ENCODE measurements around the gene ASTN2. TPM values are rescaled to one million over a fixed set of nuclear protein-coding genes. Genes with fewer than 3 reads are reported as not detected.

The ASTN2 gene
- total RNA-seq, 1 donor from 2014 or later = 2.8 TPM

GRCh38 chr9:116382053-116382452, 1032.8 kb downstream of the ASTN2 start:
- DNase-seq = no peak
- no peaks in the 10 kb centered on the region for H3K9me3 Mint-ChIP-seq
- intact Hi-C loops (cut with micrococcal nuclease) = no loop called here
- no peaks in the 10 kb centered on the region for H3K27me3 Mint-ChIP-seq
- H3K36me3 Mint-ChIP-seq (ENCODE audit: low read depth) = no peaks in the 10 kb centered on the region
- no peaks in the 10 kb centered on the region for H3K4me1 Mint-ChIP-seq
- no peak overlapping the region for H3K27ac Mint-ChIP-seq
- H3K4me3 Mint-ChIP-seq = no peak overlapping the region

GRCh38 chr9:116381350-116381749, 1033.5 kb downstream of the ASTN2 start:
- no peaks in the 10 kb centered on the region for H3K4me1 Mint-ChIP-seq
- intact Hi-C loops (cut with micrococcal nuclease) = no loop called here
- no peaks in the 10 kb centered on the region for H3K27me3 Mint-ChIP-seq

GRCh38 chr9:116380496-116380995, 1034.3 kb downstream of the ASTN2 start:
- H3K9me3 Mint-ChIP-seq = no peaks in the 10 kb centered on the region
- H3K36me3 Mint-ChIP-seq (ENCODE audit: low read depth) = no peaks in the 10 kb centered on the region
- H3K4me1 Mint-ChIP-seq = no peaks in the 10 kb centered on the region
- H3K27me3 Mint-ChIP-seq = no peaks in the 10 kb centered on the region
- H3K27ac Mint-ChIP-seq = no peak overlapping the region
- intact Hi-C loops (cut with micrococcal nuclease) = no loop called here
- no peak for DNase-seq
- H3K4me3 Mint-ChIP-seq = no peak overlapping the region

More at GRCh38 chr9:116381350-116381749, 1033.5 kb downstream of the ASTN2 start:
- Mint-ChIP-seq H3K4me3 (no peak overlapping the region), H3K9me3 (no peaks in the 10 kb centered on the region), H3K27ac (no peak overlapping the region), H3K36me3 (ENCODE audit: low read depth) (no peaks in the 10 kb centered on the region)
- DNase-seq = no peak

GRCh38 chr9:116379821-116380220, 1035.0 kb downstream of the ASTN2 start:
- no peak for DNase-seq
- Mint-ChIP-seq H3K4me3 (no peak overlapping the region), H3K4me1 (no peaks in the 10 kb centered on the region), H3K36me3 (ENCODE audit: low read depth) (no peaks in the 10 kb centered on the region), H3K27me3 (no peaks in the 10 kb centered on the region), H3K9me3 (no peaks in the 10 kb centered on the region), H3K27ac (no peak overlapping the region)
- intact Hi-C loops (cut with micrococcal nuclease) = no loop called here

GRCh38 chr9:116378873-116379272, 1036.0 kb downstream of the ASTN2 start:
- H3K27me3 Mint-ChIP-seq = no peaks in the 10 kb centered on the region
- no peaks in the 10 kb centered on the region for H3K4me1 Mint-ChIP-seq
- no peak overlapping the region for H3K4me3 Mint-ChIP-seq
- no peak for DNase-seq
- H3K9me3 Mint-ChIP-seq = no peaks in the 10 kb centered on the region
- no peaks in the 10 kb centered on the region for H3K36me3 Mint-ChIP-seq (ENCODE audit: low read depth)
- intact Hi-C loops (cut with micrococcal nuclease) = no loop called here
- no peak overlapping the region for H3K27ac Mint-ChIP-seq

GRCh38 chr9:116377179-116377798, 1037.6 kb downstream of the ASTN2 start:
- Mint-ChIP-seq H3K4me1 (no peaks in the 10 kb centered on the region), H3K9me3 (no peaks in the 10 kb centered on the region), H3K4me3 (no peak overlapping the region), H3K27me3 (no peaks in the 10 kb centered on the region), H3K36me3 (ENCODE audit: low read depth) (no peaks in the 10 kb centered on the region), H3K27ac (no peak overlapping the region)
- intact Hi-C loops (cut with micrococcal nuclease) = no loop called here
- DNase-seq = no peak
